Fibroblast of upper back skin (primary cell): Measurements from ENCODE around the gene SPINK13.
"Not testable (repeated sequence)": the region's sequence is repeated elsewhere in the genome, so short reads cannot be mapped to it uniquely, and the experiment has no call there.

Experiments
- DNase-seq: peaks from one replicate; pipeline ENCODE4 v3.0.0-alpha.2; 2013

Gene SPINK13

DNA sequence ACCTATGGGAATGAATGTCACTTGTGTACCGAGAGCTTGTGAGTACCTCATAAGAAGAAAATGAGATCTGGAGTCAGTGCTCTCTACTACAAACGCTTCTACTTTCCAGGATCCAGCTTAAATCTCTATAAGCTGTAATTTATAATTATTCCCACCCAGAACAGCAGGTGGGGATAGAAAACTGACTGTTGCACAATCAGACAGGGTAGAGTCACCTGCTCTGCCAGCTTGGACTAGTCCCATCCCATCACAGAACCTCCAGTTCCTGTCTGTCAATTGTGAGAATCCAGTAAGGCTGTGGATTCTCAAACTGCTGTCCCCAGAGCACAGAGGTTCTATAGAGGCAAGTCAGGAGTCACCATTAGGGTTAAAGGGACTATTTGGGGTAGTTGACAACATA lies 45.6 kb downstream of the SPINK13 start:
- DNase-seq: no peak

DNA sequence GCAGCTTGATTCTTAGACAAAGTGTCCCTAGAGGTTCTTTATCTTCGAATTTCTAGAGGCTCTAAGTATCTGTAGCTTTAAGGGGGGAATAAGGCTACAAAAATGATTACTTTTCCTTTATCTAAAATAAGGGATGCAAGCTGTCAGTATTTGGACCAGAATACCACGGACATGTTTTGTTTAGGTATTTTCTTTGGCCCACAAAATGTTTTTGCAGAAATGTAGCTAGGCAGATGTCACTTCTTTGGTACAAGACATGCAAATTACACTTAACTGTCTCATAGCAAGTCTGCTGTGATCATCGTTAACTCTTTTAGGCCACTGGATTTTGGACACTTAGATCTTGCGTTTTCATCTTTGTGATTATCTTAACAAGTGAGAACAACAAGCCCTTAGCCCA lies 46.1 kb downstream of the SPINK13 start:
- no peak for DNase-seq

DNA sequence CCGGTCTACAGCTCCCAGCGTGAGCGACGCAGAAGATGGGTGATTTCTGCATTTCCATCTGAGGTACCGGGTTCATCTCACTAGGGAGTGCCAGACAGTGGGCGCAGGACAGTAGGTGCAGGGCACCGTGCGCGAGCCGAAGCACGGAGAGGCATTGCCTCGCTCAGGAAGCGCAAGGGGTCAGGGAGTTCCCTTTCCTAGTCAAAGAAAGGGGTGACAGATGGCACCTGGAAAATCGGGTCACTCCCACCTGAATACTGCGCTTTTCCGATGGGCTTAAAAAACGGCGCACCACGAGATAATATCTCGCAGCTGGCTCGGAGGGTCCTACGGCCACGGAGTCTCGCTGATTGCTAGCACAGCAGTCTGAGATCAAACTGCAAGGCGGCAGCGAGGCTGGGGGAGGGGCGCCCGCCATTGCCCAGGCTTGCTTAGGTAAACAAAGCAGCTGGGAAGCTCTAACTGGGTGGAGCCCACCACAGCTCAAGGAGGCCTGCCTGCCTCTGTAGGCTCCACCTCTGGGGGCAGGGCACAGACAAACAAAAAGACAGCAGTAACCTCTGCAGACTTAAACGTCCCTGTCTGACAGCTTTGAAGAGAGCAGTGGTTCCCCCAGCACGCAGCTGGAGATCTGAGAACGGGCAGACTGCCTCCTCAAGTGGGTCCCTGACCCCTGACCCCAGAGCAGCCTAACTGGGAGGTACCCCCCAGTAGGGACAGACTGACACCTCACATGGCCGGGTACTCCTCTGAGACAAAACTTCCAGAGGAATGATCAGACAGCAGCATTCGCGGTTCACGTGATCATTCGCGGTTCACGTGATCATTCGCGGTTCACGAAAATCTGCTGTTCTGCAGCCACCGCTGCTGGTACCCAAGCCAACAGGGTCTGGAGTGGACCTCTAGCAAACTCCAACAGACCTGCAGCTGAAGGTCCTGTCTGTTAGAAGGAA lies 51.7 kb downstream of the SPINK13 start:
- DNase-seq: not testable (repeated sequence)

DNA sequence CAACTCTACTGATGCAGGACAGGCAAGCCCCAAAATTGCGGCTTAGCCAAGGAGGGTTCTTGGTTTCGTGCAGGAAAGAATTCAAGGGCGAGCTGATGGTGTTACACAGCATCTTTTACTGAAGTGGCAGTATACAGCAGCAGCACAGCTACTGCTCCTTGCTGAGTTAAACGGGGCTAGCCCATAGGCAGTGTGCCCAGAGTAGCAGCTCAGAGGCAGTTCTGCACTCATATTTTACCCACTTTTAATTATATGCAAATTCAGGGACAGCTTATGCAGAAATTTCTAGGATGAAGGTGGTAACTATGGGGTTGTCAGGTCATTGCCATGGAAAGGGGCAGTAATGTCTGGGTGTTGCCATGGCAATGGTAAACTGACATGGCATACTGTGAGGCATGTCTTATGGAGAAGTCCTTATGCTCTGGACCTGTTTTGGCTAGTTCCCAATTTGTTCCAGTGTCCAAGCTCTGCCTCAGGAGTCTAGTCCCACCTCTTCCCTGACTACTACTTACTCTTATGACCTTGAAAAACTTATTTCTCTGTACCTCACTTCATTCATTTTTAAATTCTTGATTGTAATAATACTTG lies 64.8 kb downstream of the SPINK13 start:
- no peak for DNase-seq

DNA sequence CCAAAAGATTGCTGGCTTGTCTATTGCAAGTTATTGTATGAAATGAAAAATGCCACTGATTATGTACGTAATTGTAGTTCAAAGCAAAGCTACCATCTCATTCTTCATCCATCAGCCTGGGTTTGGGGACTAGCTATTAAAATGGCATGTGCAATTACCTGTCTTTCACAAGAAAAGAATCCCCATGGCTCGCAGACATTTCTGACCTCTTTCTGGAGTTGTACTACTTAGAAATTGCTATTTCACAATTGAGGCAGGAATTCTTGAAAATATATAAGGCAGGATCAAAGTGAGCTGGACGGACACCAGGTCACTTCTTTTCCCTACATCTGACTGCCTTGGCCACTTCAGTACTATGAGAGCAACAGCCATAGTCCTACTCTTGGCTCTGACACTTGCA lies 66.7 kb downstream of the SPINK13 start, which contains the start of gene SPINK9:
SPINK9 (plus strand) TSS at position 301 of the 400 bp plus-strand sequence; CDS start at position 356, 55 bp downstream.
- DNase-seq: no peak
